SK-N-SH (cell line): ENCODE measurements around the gene FBXO2. TPM values are rescaled to one million over a fixed set of nuclear protein-coding genes. Genes with fewer than 3 reads are reported as not detected.

Experiments
- CTCF ChIA-PET: fragments of 300-600, 350-600 bp; formaldehyde crosslinking; extraction: SDS; loops from one replicate; lab custom pipeline; 2021; lab: Yijun Ruan, JAX
- POLR2A ChIA-PET: fragments of 350-600 bp; sonication (Branson Sonifier 250); formaldehyde crosslinking; extraction: SDS; loops from one replicate; lab custom pipeline; 2020; ENCODE audit warnings: antibody characterized with exemption, inconsistent platforms; lab: Yijun Ruan, JAX
- DNase-seq: peaks from one replicate; pipeline ENCODE4 v3.0.0; 2012
- H2AFZ ChIP-seq: fragments of 200-600 bp; sonication (generic); 2 replicates; pipeline ENCODE4 v1.8.1; 2016; ENCODE audit warnings: antibody characterized with exemption, mild to moderate bottlenecking, low read depth
- H3F3A ChIP-seq: fragments of 200-600 bp; sonication (generic); replicated peaks from 2 replicates; pipeline ENCODE3; 2016; ENCODE audit warnings: antibody characterized with exemption, mild to moderate bottlenecking; ENCODE audit not compliant: insufficient read depth
- H3K27ac ChIP-seq, 2 experiments: fragments of 200-500 bp in 1 of 2; fragments of 200-600 bp in 1 of 2; sonication (Bioruptor generic) in 1 of 2; sonication (generic), shearing (Covaris generic) in 1 of 2; 2 replicates each; pipeline versions ENCODE4 v1.5.1 to v1.6.1; 2014 to 2016; ENCODE audit warnings: low read depth in 2 of 2, inconsistent platforms in 1 of 2, low read length in 1 of 2, mild to moderate bottlenecking in 1 of 2, mixed read lengths in 1 of 2
- H3K27me3 ChIP-seq: fragments of 200-600 bp; sonication (generic), shearing (Covaris generic); 2 replicates; pipeline ENCODE4 v1.6.1; 2016; ENCODE audit warnings: mixed run types; ENCODE audit not compliant: insufficient read depth
- H3K36me3 ChIP-seq, 2 experiments: fragments of 200-500 bp in 1 of 2; fragments of 200-600 bp in 1 of 2; sonication (Bioruptor generic) in 1 of 2; sonication (generic) in 1 of 2; replicated peaks in 1 of 2; 2 replicates each; pipeline versions ENCODE3 to v1.5.1; 2014 to 2016; ENCODE audit warnings: low read length in 1 of 2, mild to moderate bottlenecking in 1 of 2; ENCODE audit not compliant: insufficient read depth in 2 of 2, control insufficient read depth in 1 of 2
- H3K4me1 ChIP-seq, 2 experiments: fragments of 200-500 bp in 1 of 2; fragments of 200-600 bp in 1 of 2; sonication (Bioruptor generic) in 1 of 2; sonication (generic), shearing (Covaris generic) in 1 of 2; 2 replicates each; pipeline versions ENCODE4 v1.5.1 to v1.6.1; 2014 to 2016; ENCODE audit warnings: low read depth in 1 of 2, low read length in 1 of 2, mixed run types in 1 of 2; ENCODE audit not compliant: insufficient read depth in 2 of 2, control insufficient read depth in 1 of 2
- H3K4me2 ChIP-seq: fragments of 200-600 bp; sonication (generic), shearing (Covaris generic); 2 replicates; pipeline ENCODE4 v1.6.1; 2017; ENCODE audit warnings: mixed run types
- H3K4me3 ChIP-seq, 2 experiments: fragments of 200-500 bp in 1 of 2; fragments of 200-600 bp in 1 of 2; sonication (Bioruptor generic) in 1 of 2; sonication (generic), shearing (Covaris generic) in 1 of 2; 2 replicates each; pipeline versions ENCODE4 v1.5.1 to v1.8.1; 2014 to 2016; ENCODE audit warnings: low read depth in 2 of 2, inconsistent platforms in 1 of 2, low read length in 1 of 2, mild to moderate bottlenecking in 1 of 2, mixed read lengths in 1 of 2, moderate library complexity in 1 of 2
- H3K79me2 ChIP-seq: fragments of 200-600 bp; sonication (generic); 2 replicates; pipeline ENCODE4 v1.8.1; 2017; ENCODE audit warnings: mild to moderate bottlenecking; ENCODE audit not compliant: insufficient read depth
- H3K9ac ChIP-seq: fragments of 200-600 bp; sonication (generic); 2 replicates; pipeline ENCODE4 v1.6.1; 2017; ENCODE audit warnings: mixed run types
- H3K9me2 ChIP-seq: fragments of 200-600 bp; sonication (generic); 2 replicates; pipeline ENCODE4 v1.6.1; 2017; ENCODE audit warnings: mixed run types
- H3K9me3 ChIP-seq: fragments of 200-600 bp; sonication (generic); 2 replicates; pipeline ENCODE4 v1.6.1; 2017; ENCODE audit warnings: mixed run types, mild to moderate bottlenecking, moderate library complexity
- H4K20me1 ChIP-seq: fragments of 200-600 bp; sonication (generic); 2 replicates; pipeline ENCODE4 v1.6.1; 2017; ENCODE audit warnings: mild to moderate bottlenecking, mixed run types; ENCODE audit not compliant: insufficient read depth
- CHD2 ChIP-seq: fragments of 150-350 bp; IDR thresholded peaks from 2 replicates; pipeline ENCODE4 v1.6.1; 2018; ENCODE audit warnings: low read length; ENCODE audit not compliant: partially characterized antibody
- EP300 ChIP-seq, 2 experiments: IDR thresholded peaks; 2 replicates each; pipeline versions ENCODE4 v1.4.0 to v1.6.1; 2012; ENCODE audit warnings: borderline replicate concordance in 1 of 2, low read depth in 1 of 2, low read length in 1 of 2
- GABPA ChIP-seq: IDR thresholded peaks from 2 replicates; pipeline ENCODE4 v1.4.0; 2012; ENCODE audit warnings: low read depth, mild to moderate bottlenecking
- GATA2 ChIP-seq: sonication (generic); formaldehyde crosslinking; IDR thresholded peaks from 2 replicates; pipeline ENCODE4 v1.5.0; 2020; ENCODE audit warnings: mild to moderate bottlenecking, missing genetic modification reagents
- NRF1 ChIP-seq: IDR thresholded peaks from 2 replicates; pipeline ENCODE4 v1.6.1; 2012; ENCODE audit warnings: low read depth, mild to moderate bottlenecking, low read length
- RCOR1 ChIP-seq: fragments of 150-350 bp; IDR thresholded peaks from 2 replicates; pipeline ENCODE4 v1.6.1; 2017; ENCODE audit warnings: antibody characterized with exemption, low read length
- REST ChIP-seq: IDR thresholded peaks from 2 replicates; pipeline ENCODE4 v1.6.1; 2012; ENCODE audit warnings: mild to moderate bottlenecking, low read depth, low read length, moderate library complexity
- RFX5 ChIP-seq: IDR thresholded peaks from 2 replicates; pipeline ENCODE4 v1.6.1; 2012; ENCODE audit warnings: mild to moderate bottlenecking, improper control_type of control experiment, low read length
- SIN3A ChIP-seq: IDR thresholded peaks from 2 replicates; pipeline ENCODE4 v1.6.1; 2012; ENCODE audit warnings: low read depth, mild to moderate bottlenecking, low read length, moderate library complexity, borderline replicate concordance
- TAF1 ChIP-seq: IDR thresholded peaks from 2 replicates; pipeline ENCODE4 v1.6.1; 2012; ENCODE audit warnings: low read depth, mild to moderate bottlenecking, low read length, moderate library complexity, borderline replicate concordance
- TEAD4 ChIP-seq: IDR thresholded peaks from 2 replicates; pipeline ENCODE4 v1.4.0; 2012; ENCODE audit warnings: mild to moderate bottlenecking, borderline replicate concordance; ENCODE audit not compliant: insufficient read depth
- USF1 ChIP-seq: IDR thresholded peaks from 2 replicates; pipeline ENCODE4 v1.4.0; 2012; ENCODE audit warnings: low read depth, borderline replicate concordance
- USF2 ChIP-seq: fragments of 150-350 bp; IDR thresholded peaks from 2 replicates; pipeline ENCODE4 v1.6.1; 2017; ENCODE audit warnings: antibody characterized with exemption, low read length, low read depth, borderline replicate concordance
- WGBS: methylation state at CpG from one replicate; pipeline ENCODE4 v1.1.6; 2017; ENCODE audit warnings: low lambda C conversion rate; 5-methylcytosine and 5-hydroxymethylcytosine counted together
- polyA plus RNA-seq, 3 experiments: library from polyadenylated mRNA; depleted of rRNA; stranded (reverse); fragments of >200 nt; gene quantifications; 2 replicates each; pipeline ENCODE4 v1.2.3, GENCODE V29; 2012
- TF ChIP-seq, protein P1 (sequence below): IDR thresholded peaks from 2 replicates; pipeline ENCODE4; 2012

The FBXO2 gene
- polyA plus RNA-seq, 1 of the 3 experiments (the other 2 are of a cell fraction) = 21.7 TPM

DNA sequence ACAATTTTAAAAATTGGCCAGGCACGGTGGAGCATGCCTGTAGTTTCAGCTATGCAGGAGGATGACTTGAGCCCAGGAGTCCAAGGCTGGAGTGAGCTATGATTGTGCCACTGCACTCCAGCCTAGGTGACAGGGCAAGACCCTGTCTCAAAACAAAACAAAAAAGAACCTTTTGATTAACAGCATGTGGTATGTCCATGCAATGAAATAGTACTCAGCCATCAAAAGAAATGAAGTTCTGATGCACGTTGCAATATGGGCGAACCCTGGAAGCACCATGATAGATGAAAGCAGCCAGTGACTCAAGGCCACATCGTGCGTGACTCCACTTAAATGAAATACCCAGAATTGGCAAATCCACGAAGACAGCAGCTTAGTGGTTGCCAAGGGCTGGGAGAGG lies 47.5 kb downstream of the FBXO2 start:
- Histone ChIP-seq H3K4me2 (no peak overlapping the region), H4K20me1 (no peaks in the 10 kb centered on the region), H3K9me2 (no peaks in the 10 kb centered on the region), H3K36me3 (no peaks in the 10 kb centered on the region), H2AFZ (no peak overlapping the region), H3K4me1 (peaks cover 0 to 19% of the 10 kb centered on the region in 2 experiments; a peak in 1 of 4 replicates), H3K27me3 (no peaks in the 10 kb centered on the region), H3K9ac (no peak overlapping the region), H3K9me3 (no peaks in the 10 kb centered on the region), H3K4me3 (no peak overlapping the region), H3F3A (no peaks in the 10 kb centered on the region), H3K79me2 (no peaks in the 10 kb centered on the region)
- WGBS = 42% methylated on average over 6 of the region's 6 CpGs
- CTCF ChIA-PET = interaction anchor here (0.7 kb wide), 1 partner anchor 171 kb away, joined by 4 read pairs; no protein-coding TSS in a partner anchor
- no peak for DNase-seq
- TF ChIP-seq USF2 (no peak), REST (no peak), TAF1 (no peak), EP300 (IDR thresholded peaks at IDR 0.05; ENCODE audit: borderline replicate concordance in 1 of 2, low read depth in 1 of 2, low read length in 1 of 2) (no peak), GATA2 (CRISPR knock-in tag) (no peak), TEAD4 (no peak), GABPA (no peak), NRF1 (no peak), RCOR1 (no peak), CHD2 (no peak), SIN3A (no peak), USF1 (no peak), RFX5 (no peak)
- TF ChIP-seq, protein P1, sequence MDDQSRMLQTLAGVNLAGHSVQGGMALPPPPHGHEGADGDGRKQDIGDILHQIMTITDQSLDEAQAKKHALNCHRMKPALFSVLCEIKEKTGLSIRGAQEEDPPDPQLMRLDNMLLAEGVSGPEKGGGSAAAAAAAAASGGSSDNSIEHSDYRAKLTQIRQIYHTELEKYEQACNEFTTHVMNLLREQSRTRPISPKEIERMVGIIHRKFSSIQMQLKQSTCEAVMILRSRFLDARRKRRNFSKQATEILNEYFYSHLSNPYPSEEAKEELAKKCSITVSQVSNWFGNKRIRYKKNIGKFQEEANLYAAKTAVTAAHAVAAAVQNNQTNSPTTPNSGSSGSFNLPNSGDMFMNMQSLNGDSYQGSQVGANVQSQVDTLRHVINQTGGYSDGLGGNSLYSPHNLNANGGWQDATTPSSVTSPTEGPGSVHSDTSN = no peak
- TF ChIP-seq, all 33 proteins: peak for 0
- no peak overlapping the region for H3K27ac ChIP-seq
- POLR2A ChIA-PET = no interaction called here
